Loucy (cell line): Measurements from ENCODE around the gene ABI1.

Experiments
- H2AFZ ChIP-seq: fragments of 200-600 bp; sonication (generic); 2 replicates; pipeline ENCODE4 v1.6.0; 2016; ENCODE audit warnings: antibody characterized with exemption, mild to moderate bottlenecking, low read length, moderate library complexity
- H3F3A ChIP-seq: fragments of 200-600 bp; 2 replicates; pipeline ENCODE4 v1.6.0; 2016; ENCODE audit warnings: antibody characterized with exemption, low read depth, mild to moderate bottlenecking
- H3K27me3 ChIP-seq: fragments of 200-600 bp; sonication (generic); 2 replicates; pipeline ENCODE4 v1.6.1; 2014; ENCODE audit warnings: low read length, mild to moderate bottlenecking; ENCODE audit not compliant: insufficient read depth, poor library complexity, severe bottlenecking
- H3K36me3 ChIP-seq: fragments of 200-600 bp; sonication (generic); 2 replicates; pipeline ENCODE4 v1.6.1; 2016; ENCODE audit warnings: low read length; ENCODE audit not compliant: insufficient read depth
- H3K4me1 ChIP-seq: fragments of 200-600 bp; sonication (generic); 2 replicates; pipeline ENCODE4 v1.5.1; 2014; ENCODE audit warnings: low read length, mild to moderate bottlenecking; ENCODE audit not compliant: insufficient read depth, poor library complexity, severe bottlenecking
- H3K4me2 ChIP-seq: fragments of 200-600 bp; sonication (generic); 2 replicates; pipeline ENCODE4 v1.6.0; 2014; ENCODE audit warnings: antibody characterized with exemption, low read length, low read depth, mild to moderate bottlenecking; ENCODE audit not compliant: poor library complexity, severe bottlenecking
- H3K4me3 ChIP-seq: fragments of 200-600 bp; sonication (generic); 2 replicates; pipeline ENCODE4 v1.5.1; 2014; ENCODE audit warnings: low read length, mild to moderate bottlenecking, mixed read lengths; ENCODE audit not compliant: poor library complexity, severe bottlenecking
- H3K79me2 ChIP-seq: fragments of 200-600 bp; sonication (generic); 2 replicates; pipeline ENCODE4 v1.6.1; 2014; ENCODE audit warnings: low read length; ENCODE audit not compliant: insufficient read depth
- H3K9ac ChIP-seq: fragments of 200-600 bp; sonication (generic); 2 replicates; pipeline ENCODE4 v1.6.0; 2014; ENCODE audit warnings: mild to moderate bottlenecking, low read depth, low read length, moderate library complexity; ENCODE audit not compliant: poor library complexity, severe bottlenecking
- H3K9me2 ChIP-seq: fragments of 200-600 bp; sonication (generic); replicated peaks from 2 replicates; pipeline ENCODE4 v1.6.1; 2016; ENCODE audit warnings: low read depth, low read length, mixed read lengths
- H3K9me3 ChIP-seq: fragments of 200-600 bp; sonication (generic); 2 replicates; pipeline ENCODE4 v1.6.1; 2014; ENCODE audit warnings: mild to moderate bottlenecking, antibody characterized with exemption, low read length, low read depth; ENCODE audit not compliant: insufficient read depth
- H4K20me1 ChIP-seq: fragments of 200-600 bp; sonication (generic); 2 replicates; pipeline ENCODE4 v1.6.0; 2014; ENCODE audit warnings: antibody characterized with exemption, low read length, mild to moderate bottlenecking; ENCODE audit not compliant: insufficient read depth, poor library complexity, severe bottlenecking
- EZH2phosphoT487 ChIP-seq: fragments of 200-600 bp; IDR thresholded peaks from 2 replicates; pipeline ENCODE4 v1.6.1; 2018; ENCODE audit warnings: antibody characterized with exemption, mild to moderate bottlenecking, moderate library complexity, borderline replicate concordance
- TF ChIP-seq, protein P1 (sequence below): fragments of 200-600 bp; sonication (generic); conservative IDR thresholded peaks from 2 replicates; pipeline ENCODE4 v1.5.1; 2014; ENCODE audit warnings: mild to moderate bottlenecking, antibody characterized with exemption, low read length

ABI1 gene

DNA sequence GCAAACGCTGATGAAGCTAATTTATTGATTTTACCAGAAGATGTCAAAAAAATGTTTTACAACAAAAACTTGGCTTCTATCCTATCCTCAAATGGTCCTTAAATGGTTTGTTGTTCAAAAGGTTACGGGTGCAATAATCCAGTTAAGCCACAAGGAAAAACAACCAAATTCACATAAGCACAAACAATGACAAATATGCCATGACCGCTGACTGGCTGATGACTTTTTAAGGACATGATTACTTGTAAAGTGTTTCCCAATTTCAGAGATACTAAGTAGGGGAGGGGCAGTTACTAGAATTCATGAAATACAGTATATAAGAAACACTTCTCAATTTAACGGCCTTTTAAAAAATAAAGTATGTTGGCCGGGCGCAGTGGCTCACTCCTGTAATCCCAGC, 28.8 kb downstream of the ABI1 start:
- no peaks in the 10 kb centered on the region; the same call in 1 of the 2 replicates for H3K36me3 ChIP-seq
- no peak for TF ChIP-seq EZH2phosphoT487
- TF ChIP-seq, protein P1, sequence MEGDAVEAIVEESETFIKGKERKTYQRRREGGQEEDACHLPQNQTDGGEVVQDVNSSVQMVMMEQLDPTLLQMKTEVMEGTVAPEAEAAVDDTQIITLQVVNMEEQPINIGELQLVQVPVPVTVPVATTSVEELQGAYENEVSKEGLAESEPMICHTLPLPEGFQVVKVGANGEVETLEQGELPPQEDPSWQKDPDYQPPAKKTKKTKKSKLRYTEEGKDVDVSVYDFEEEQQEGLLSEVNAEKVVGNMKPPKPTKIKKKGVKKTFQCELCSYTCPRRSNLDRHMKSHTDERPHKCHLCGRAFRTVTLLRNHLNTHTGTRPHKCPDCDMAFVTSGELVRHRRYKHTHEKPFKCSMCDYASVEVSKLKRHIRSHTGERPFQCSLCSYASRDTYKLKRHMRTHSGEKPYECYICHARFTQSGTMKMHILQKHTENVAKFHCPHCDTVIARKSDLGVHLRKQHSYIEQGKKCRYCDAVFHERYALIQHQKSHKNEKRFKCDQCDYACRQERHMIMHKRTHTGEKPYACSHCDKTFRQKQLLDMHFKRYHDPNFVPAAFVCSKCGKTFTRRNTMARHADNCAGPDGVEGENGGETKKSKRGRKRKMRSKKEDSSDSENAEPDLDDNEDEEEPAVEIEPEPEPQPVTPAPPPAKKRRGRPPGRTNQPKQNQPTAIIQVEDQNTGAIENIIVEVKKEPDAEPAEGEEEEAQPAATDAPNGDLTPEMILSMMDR = no peak
- H3K27me3 ChIP-seq = no peaks in the 10 kb centered on the region
- H2AFZ ChIP-seq = no peak overlapping the region
- no peaks in the 10 kb centered on the region for H3K9me2 ChIP-seq
- H3K4me2 ChIP-seq = no peak overlapping the region
- H3K9ac ChIP-seq = no peak overlapping the region
- H3K4me3 ChIP-seq = no peak overlapping the region
- H3K9me3 ChIP-seq = no peaks in the 10 kb centered on the region
- peaks cover 10% of the 10 kb centered on the region; the same call in 1 of the 2 replicates for H3F3A ChIP-seq
- peaks cover 30% of the 10 kb centered on the region for H4K20me1 ChIP-seq
- peaks cover 20% of the 10 kb centered on the region for H3K4me1 ChIP-seq
- peaks cover 96% of the 10 kb centered on the region for H3K79me2 ChIP-seq

DNA sequence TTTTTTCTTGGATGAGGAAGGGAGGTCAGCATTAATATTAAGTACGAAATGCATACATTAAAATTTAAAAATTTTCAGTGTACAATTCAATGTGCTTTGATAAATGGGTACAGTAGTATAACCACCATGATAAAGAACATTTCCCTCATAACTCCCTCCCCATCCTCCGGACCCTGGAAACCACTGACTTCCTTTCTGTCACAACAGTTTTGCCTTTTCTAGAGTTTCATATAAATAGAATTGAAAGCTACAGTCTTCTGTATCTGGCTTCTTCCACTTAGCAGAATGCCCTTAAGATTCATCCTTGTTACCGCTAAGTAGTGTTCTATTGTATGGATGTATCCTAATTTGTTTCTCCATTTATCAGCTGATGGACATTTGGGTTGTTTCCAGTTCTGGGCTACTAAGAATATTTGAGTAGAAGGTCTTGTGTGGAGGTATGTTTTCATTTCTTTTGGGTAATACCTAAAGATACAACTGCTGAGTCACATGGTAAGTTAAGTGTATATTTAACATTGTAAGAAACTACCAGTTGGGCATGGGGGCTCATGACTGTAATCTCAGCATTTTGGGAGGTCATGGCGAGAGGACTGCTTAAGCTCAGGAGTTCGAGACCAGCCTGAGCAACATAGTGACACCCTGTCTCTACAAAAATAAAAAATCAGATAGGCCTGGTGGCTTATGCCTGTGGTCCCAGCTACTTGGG, 30.8 kb downstream of the ABI1 start:
- Histone ChIP-seq H2AFZ (no peak overlapping the region), H3K4me3 (peak overlapping the region; percentile 57), H3K9me2 (no peaks in the 10 kb centered on the region), H3K79me2 (peaks cover 96% of the 10 kb centered on the region), H4K20me1 (peaks cover 36% of the 10 kb centered on the region), H3K4me1 (peaks cover 18% of the 10 kb centered on the region), H3K4me2 (peak overlapping the region; percentile 69), H3F3A (peaks cover 10% of the 10 kb centered on the region; the same call in 1 of the 2 replicates), H3K27me3 (no peaks in the 10 kb centered on the region), H3K9me3 (no peaks in the 10 kb centered on the region), H3K36me3 (no peaks in the 10 kb centered on the region), H3K9ac (peak overlapping the region; percentile 19)
- TF ChIP-seq, protein P1 = no peak
- no peak for TF ChIP-seq EZH2phosphoT487

- H4K20me1 ChIP-seq = peaks cover 42% of the 10 kb centered on the region
- no peak overlapping the region for H3K4me3 ChIP-seq
- peaks cover 21% of the 10 kb centered on the region for H3K36me3 ChIP-seq
- TF ChIP-seq, protein P1 = no peak
- peaks cover 6% of the 10 kb centered on the region for H3K4me1 ChIP-seq
- no peaks in the 10 kb centered on the region for H3F3A ChIP-seq
- no peaks in the 10 kb centered on the region for H3K9me3 ChIP-seq
- H2AFZ ChIP-seq = no peak overlapping the region
- H3K9me2 ChIP-seq = no peaks in the 10 kb centered on the region
- H3K4me2 ChIP-seq = no peak overlapping the region
- H3K27me3 ChIP-seq = no peaks in the 10 kb centered on the region
- peaks cover 95% of the 10 kb centered on the region for H3K79me2 ChIP-seq
- no peak overlapping the region for H3K9ac ChIP-seq
Measured at GRCh38 chr10:26824015-26824690, 36.6 kb downstream of the ABI1 start.
